ENCODE measurements around the gene DYNLT4. TPM values are rescaled to one million over a fixed set of nuclear protein-coding genes. Genes with fewer than 3 reads are reported as not detected.

Gene DYNLT4, protein sequence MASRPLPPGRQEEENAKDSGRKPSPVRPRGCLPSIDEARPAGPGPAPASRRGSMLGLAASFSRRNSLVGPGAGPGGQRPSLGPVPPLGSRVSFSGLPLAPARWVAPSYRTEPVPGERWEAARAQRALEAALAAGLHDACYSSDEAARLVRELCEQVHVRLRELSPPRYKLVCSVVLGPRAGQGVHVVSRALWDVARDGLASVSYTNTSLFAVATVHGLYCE
- not detected for total RNA-seq

DNA sequence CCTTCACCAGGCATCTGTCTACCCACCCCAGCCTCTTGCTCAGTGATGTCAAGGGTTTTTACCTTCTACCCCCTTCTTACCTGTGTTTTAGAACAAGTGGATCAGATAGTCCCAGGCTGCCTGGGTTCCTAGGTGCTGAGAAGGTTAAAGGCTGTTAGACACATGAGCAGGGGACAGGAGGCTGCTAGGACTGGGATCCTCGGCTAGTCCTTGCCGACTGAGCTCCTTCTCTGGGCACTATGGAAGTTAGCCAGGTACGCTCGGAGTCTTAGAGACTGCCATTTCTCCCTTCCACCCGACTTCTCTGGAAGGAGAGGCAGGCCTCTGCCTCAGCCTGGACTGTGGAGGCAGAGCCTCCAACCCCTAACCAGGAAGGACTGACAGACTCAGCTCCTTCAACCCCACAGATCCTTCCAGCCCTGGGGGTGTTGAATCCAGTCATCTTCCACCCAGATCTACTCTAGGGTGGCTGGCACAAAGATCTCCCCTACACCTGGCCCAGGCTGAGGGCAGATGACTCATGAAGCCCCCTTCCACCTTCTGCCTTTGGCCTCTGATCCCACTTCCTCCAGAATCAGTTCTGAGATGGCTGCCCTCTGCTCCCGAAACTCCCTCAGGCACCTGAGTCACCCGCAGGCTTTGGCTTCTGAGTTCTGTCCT is at the start of gene DYNLT4:
TSS of gene DYNLT4 (minus strand) at position 648 of the 660 bp plus-strand sequence. CDS start 683 bp downstream, outside the sequence.
- Histone ChIP-seq H3K4me1 (ENCODE audit: control insufficient read depth in 3 of 3, insufficient read depth in 3 of 3, low read length in 3 of 3) (peaks cover 67 to 90% (median 88%) of the 10 kb centered on the region in 3 donors), H3K27me3 (ENCODE audit: control insufficient read depth in 3 of 3, insufficient read depth in 3 of 3, low read length in 3 of 3) (no peaks in the 10 kb centered on the region), H3K9ac (ENCODE audit: low read depth in 1 of 3, low read length in 3 of 3) (peak within 1 kb of the TSS; percentile 69 to 87 (median 85)), H3K27ac (ENCODE audit: low read depth, low read length) (peak within 1 kb of the TSS; percentile 98), H3K36me3 (ENCODE audit: control insufficient read depth in 3 of 3, insufficient read depth in 3 of 3, low read length in 3 of 3) (peaks cover 23 to 38% (median 30%) of the 10 kb centered on the region in 3 donors), H3K9me3 (ENCODE audit: control insufficient read depth in 3 of 3, low read length in 3 of 3) (no peaks in the 10 kb centered on the region), H3K4me3 (ENCODE audit: low read length in 3 of 3) (peak within 1 kb of the TSS; percentile 52 to 66 (median 55))

DNA sequence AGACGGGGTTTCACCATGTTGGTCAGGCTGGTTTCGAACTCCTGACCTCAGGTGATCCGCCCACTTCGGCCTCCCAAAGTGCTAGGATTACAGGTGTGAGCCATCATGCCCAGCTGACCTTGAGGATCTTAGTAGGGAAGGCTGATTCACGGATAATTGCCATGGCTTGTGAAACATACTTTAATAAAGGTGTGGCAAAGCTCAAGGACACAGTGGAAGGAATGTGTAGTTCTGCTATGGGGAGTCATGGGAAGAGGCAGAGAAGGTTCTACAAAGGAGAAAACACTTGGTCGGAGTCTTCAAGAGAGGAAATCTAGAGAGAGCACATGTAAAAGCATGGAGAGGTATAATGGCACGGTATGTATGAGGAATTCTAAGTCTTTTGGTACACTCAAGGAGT is 48.6 kb upstream of the DYNLT4 start:
- H3K4me1 ChIP-seq (ENCODE audit: control insufficient read depth in 3 of 3, insufficient read depth in 3 of 3, low read length in 3 of 3), result peaks cover 0 to 5% (median 0%) of the 10 kb centered on the region in 3 donors
- H3K36me3 ChIP-seq (ENCODE audit: control insufficient read depth in 3 of 3, insufficient read depth in 3 of 3, low read length in 3 of 3), result peaks cover 12 to 20% (median 15%) of the 10 kb centered on the region in 3 donors
- H3K27ac ChIP-seq (ENCODE audit: low read depth, low read length), result no peak overlapping the region
- no peaks in the 10 kb centered on the region for H3K9me3 ChIP-seq (ENCODE audit: control insufficient read depth in 3 of 3, low read length in 3 of 3)
- H3K4me3 ChIP-seq (ENCODE audit: low read length in 3 of 3), result no peak overlapping the region
- H3K9ac ChIP-seq (ENCODE audit: low read depth in 1 of 3, low read length in 3 of 3), result no peak overlapping the region
- H3K27me3 ChIP-seq (ENCODE audit: control insufficient read depth in 3 of 3, insufficient read depth in 3 of 3, low read length in 3 of 3), result no peaks in the 10 kb centered on the region

DNA sequence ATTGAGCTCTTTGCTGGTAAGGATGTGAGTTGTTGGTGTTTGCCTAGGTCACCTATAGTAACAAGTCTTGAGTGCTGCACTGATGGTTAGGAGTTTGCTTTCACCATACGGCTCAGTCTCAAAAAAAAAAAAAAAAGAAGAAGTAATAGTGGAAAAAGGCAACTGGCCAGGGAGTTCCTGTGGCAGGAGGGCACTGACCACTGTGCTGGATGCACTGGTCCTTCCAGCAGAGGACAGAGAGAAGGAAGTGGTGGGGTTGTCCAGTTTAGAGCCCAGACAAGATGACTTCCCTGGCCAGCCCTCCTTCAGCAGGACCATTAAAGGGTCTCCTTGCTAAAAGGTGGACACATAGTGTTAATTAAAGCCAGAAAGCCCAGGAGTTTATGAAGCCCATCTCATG is 47.8 kb upstream of the DYNLT4 start:
- Histone ChIP-seq H3K4me3 (ENCODE audit: low read length in 3 of 3) (no peak overlapping the region), H3K27ac (ENCODE audit: low read depth, low read length) (no peak overlapping the region), H3K9me3 (ENCODE audit: control insufficient read depth in 3 of 3, low read length in 3 of 3) (no peaks in the 10 kb centered on the region), H3K27me3 (ENCODE audit: control insufficient read depth in 3 of 3, insufficient read depth in 3 of 3, low read length in 3 of 3) (no peaks in the 10 kb centered on the region), H3K36me3 (ENCODE audit: control insufficient read depth in 3 of 3, insufficient read depth in 3 of 3, low read length in 3 of 3) (peaks cover 18 to 27% (median 19%) of the 10 kb centered on the region in 3 donors), H3K4me1 (ENCODE audit: control insufficient read depth in 3 of 3, insufficient read depth in 3 of 3, low read length in 3 of 3) (no peaks in the 10 kb centered on the region), H3K9ac (ENCODE audit: low read depth in 1 of 3, low read length in 3 of 3) (no peak overlapping the region)

DNA sequence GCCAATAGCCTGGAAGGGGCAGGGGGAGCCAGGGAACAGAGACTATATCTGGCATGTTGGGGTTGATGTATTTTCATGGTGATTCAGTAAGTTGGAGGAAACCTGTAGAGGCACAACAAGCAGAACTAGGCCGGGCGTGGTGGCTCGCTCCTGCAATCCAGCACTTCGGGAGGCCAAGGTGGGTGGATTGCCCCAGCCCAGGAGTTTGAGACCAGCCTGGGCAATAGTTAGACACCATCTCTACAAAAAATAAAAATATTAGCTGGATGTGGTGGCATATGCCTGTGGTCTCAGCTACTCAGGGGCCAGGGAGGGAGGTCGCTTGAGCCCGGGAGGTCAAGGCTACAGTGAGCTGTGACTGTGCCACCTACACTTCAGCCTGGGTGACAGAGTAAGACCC is 46.0 kb upstream of the DYNLT4 start:
- no peak overlapping the region for H3K4me3 ChIP-seq (ENCODE audit: low read length in 3 of 3)
- H3K27me3 ChIP-seq (ENCODE audit: control insufficient read depth in 3 of 3, insufficient read depth in 3 of 3, low read length in 3 of 3), result no peaks in the 10 kb centered on the region
- no peak overlapping the region for H3K27ac ChIP-seq (ENCODE audit: low read depth, low read length)
- peaks cover 18 to 29% (median 20%) of the 10 kb centered on the region in 3 donors for H3K36me3 ChIP-seq (ENCODE audit: control insufficient read depth in 3 of 3, insufficient read depth in 3 of 3, low read length in 3 of 3)
- no peak overlapping the region for H3K9ac ChIP-seq (ENCODE audit: low read depth in 1 of 3, low read length in 3 of 3)
- no peaks in the 10 kb centered on the region for H3K4me1 ChIP-seq (ENCODE audit: control insufficient read depth in 3 of 3, insufficient read depth in 3 of 3, low read length in 3 of 3)
- no peaks in the 10 kb centered on the region for H3K9me3 ChIP-seq (ENCODE audit: control insufficient read depth in 3 of 3, low read length in 3 of 3)

DNA sequence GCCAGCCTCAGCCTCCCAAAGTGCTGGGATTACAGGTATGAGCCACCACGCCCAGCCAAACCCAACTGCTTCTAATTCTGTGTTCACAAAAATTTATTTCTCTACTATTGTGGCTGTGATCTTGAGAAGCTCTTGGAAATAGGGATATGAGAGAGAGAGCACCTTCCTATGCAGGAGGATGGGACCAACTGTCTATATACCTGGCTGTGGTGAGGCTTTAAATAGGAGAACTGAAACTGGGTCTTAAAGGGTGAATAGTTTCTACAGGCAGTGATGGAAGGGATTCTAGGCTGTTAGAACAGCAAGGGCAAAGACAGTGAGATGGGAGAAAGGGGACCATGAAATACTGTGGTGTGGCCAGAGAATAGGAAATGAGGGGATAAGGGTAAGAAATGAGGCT is 44.2 kb upstream of the DYNLT4 start:
- Histone ChIP-seq H3K9ac (ENCODE audit: low read depth in 1 of 3, low read length in 3 of 3) (no peak overlapping the region), H3K4me1 (ENCODE audit: control insufficient read depth in 3 of 3, insufficient read depth in 3 of 3, low read length in 3 of 3) (no peaks in the 10 kb centered on the region), H3K27ac (ENCODE audit: low read depth, low read length) (no peak overlapping the region), H3K4me3 (ENCODE audit: low read length in 3 of 3) (no peak overlapping the region), H3K36me3 (ENCODE audit: control insufficient read depth in 3 of 3, insufficient read depth in 3 of 3, low read length in 3 of 3) (peaks cover 11 to 25% (median 13%) of the 10 kb centered on the region in 3 donors), H3K27me3 (ENCODE audit: control insufficient read depth in 3 of 3, insufficient read depth in 3 of 3, low read length in 3 of 3) (no peaks in the 10 kb centered on the region), H3K9me3 (ENCODE audit: control insufficient read depth in 3 of 3, low read length in 3 of 3) (no peaks in the 10 kb centered on the region)

DNA sequence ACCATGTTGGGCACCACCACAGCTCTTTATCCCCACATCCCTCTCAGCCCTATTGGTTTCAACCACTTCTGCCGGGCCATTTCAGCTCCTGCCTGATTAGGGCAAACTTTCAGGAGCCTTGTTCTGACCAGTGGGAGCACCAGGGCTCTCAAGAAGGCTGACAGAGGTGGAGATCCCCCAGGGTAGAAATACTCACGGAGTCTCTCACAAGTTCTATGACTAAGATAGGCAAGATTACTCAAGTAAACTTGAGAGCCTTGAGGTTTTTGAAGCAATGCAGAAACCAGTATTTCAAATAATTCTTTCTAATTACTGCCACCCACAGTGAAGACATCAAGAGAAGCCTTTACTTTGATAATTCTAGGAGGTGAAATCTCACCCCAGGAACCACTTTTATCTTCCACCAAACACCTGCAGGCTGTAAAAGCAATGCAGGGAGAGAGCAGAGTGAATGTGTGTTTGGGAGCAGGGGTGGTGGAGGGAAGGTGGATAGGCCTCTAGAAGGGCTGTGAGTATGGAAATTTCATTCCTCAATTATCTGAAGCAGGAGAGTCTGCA is 42.5 kb upstream of the DYNLT4 start:
- Histone ChIP-seq H3K36me3 (ENCODE audit: control insufficient read depth in 3 of 3, insufficient read depth in 3 of 3, low read length in 3 of 3) (peaks cover 5 to 17% (median 11%) of the 10 kb centered on the region in 3 donors), H3K4me3 (ENCODE audit: low read length in 3 of 3) (no peak overlapping the region), H3K9ac (ENCODE audit: low read depth in 1 of 3, low read length in 3 of 3) (no peak overlapping the region), H3K9me3 (ENCODE audit: control insufficient read depth in 3 of 3, low read length in 3 of 3) (no peaks in the 10 kb centered on the region), H3K27me3 (ENCODE audit: control insufficient read depth in 3 of 3, insufficient read depth in 3 of 3, low read length in 3 of 3) (no peaks in the 10 kb centered on the region), H3K27ac (ENCODE audit: low read depth, low read length) (no peak overlapping the region), H3K4me1 (ENCODE audit: control insufficient read depth in 3 of 3, insufficient read depth in 3 of 3, low read length in 3 of 3) (no peaks in the 10 kb centered on the region)

DNA sequence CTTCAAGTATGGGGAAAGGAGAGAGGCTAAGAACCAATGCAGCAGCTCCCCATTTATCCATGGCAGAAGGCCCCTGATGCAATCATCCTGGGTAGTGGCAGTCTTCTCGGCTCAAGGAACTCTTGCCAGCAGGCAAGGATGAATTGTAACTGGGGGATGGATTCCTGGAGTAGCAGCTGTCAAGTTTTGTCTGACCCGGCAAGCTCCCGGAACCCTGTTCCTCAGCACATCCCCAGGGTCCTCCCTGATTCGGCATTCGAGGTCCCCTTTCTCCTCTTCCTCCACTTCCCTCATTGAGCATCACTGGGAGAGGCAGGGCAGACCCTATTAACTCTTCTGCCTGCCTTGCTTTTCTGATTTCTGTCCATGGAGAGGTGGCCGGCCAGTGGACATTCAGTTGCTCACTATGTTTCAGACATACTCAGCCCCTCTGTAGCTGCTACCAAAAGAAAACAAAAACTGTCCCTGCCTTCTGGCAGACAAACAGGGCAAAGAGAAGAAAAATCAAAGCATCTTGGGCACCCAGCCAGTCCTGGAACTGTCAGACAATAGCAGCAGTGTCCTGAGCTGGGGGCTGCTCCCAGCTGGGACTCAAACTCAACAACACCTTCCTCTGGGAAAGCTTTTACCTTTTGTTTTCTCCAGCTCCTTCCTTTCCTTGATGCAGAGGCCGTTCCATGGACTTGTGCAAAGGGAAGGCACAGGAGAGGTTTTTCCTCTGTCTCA is 41.5 kb upstream of the DYNLT4 start:
- no peaks in the 10 kb centered on the region for H3K4me1 ChIP-seq (ENCODE audit: control insufficient read depth in 3 of 3, insufficient read depth in 3 of 3, low read length in 3 of 3)
- H3K9ac ChIP-seq (ENCODE audit: low read depth in 1 of 3, low read length in 3 of 3), result no peak overlapping the region
- H3K27me3 ChIP-seq (ENCODE audit: control insufficient read depth in 3 of 3, insufficient read depth in 3 of 3, low read length in 3 of 3), result no peaks in the 10 kb centered on the region
- H3K4me3 ChIP-seq (ENCODE audit: low read length in 3 of 3), result no peak overlapping the region
- H3K36me3 ChIP-seq (ENCODE audit: control insufficient read depth in 3 of 3, insufficient read depth in 3 of 3, low read length in 3 of 3), result peaks cover 5 to 12% (median 9%) of the 10 kb centered on the region in 3 donors
- H3K9me3 ChIP-seq (ENCODE audit: control insufficient read depth in 3 of 3, low read length in 3 of 3), result no peaks in the 10 kb centered on the region
- no peak overlapping the region for H3K27ac ChIP-seq (ENCODE audit: low read depth, low read length)

DNA sequence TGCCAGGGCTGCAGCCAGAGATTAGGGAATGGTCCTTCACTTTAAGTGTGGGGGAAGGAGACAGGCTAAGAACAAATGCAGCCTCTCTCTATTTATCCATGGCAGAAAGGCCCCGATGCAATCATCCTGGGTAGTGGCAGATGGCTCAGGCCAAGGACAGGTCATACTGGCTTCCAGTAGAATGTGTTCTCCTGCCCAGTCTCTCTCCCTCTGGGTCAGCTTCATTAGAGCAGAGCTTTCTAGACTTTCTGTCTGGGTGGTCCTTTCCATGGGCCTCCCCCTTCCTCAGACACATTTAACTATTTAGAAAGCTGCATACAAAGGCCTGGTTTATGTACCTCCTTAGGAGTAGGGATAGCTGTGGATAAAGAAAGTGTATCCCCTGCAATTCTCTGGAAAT is 40.7 kb upstream of the DYNLT4 start:
- peaks cover 0 to under 1% (median 0%) of the 10 kb centered on the region in 3 donors for H3K4me1 ChIP-seq (ENCODE audit: control insufficient read depth in 3 of 3, insufficient read depth in 3 of 3, low read length in 3 of 3)
- no peak overlapping the region for H3K27ac ChIP-seq (ENCODE audit: low read depth, low read length)
- no peak overlapping the region for H3K9ac ChIP-seq (ENCODE audit: low read depth in 1 of 3, low read length in 3 of 3)
- no peaks in the 10 kb centered on the region for H3K9me3 ChIP-seq (ENCODE audit: control insufficient read depth in 3 of 3, low read length in 3 of 3)
- H3K36me3 ChIP-seq (ENCODE audit: control insufficient read depth in 3 of 3, insufficient read depth in 3 of 3, low read length in 3 of 3), result peaks cover 5 to 12% (median 8%) of the 10 kb centered on the region in 3 donors
- no peak overlapping the region for H3K4me3 ChIP-seq (ENCODE audit: low read length in 3 of 3)
- no peaks in the 10 kb centered on the region for H3K27me3 ChIP-seq (ENCODE audit: control insufficient read depth in 3 of 3, insufficient read depth in 3 of 3, low read length in 3 of 3)

DNA sequence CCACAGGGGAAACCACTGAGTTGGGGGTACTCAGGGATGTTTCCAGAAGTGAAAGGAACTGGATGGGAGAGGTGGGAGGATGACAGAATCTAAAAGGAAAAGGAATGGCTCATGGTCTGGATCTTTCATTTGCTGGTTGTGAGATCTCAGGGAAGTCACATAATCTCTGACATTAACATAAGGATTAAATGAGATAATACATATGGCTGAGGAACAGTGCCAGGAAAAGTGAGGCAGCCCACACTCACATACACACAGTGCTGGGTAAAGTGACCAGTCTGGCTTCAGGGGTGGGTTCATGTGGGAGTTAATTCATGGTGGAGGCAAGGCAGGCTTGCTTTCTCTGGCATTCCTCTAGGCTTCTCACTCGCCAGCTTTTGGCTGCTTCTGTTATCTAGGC is 39.8 kb upstream of the DYNLT4 start:
- Histone ChIP-seq H3K4me3 (ENCODE audit: low read length in 3 of 3) (no peak overlapping the region), H3K4me1 (ENCODE audit: control insufficient read depth in 3 of 3, insufficient read depth in 3 of 3, low read length in 3 of 3) (peaks cover 0 to 5% (median 3%) of the 10 kb centered on the region in 3 donors), H3K9me3 (ENCODE audit: control insufficient read depth in 3 of 3, low read length in 3 of 3) (no peaks in the 10 kb centered on the region), H3K27ac (ENCODE audit: low read depth, low read length) (no peak overlapping the region), H3K9ac (ENCODE audit: low read depth in 1 of 3, low read length in 3 of 3) (no peak overlapping the region), H3K27me3 (ENCODE audit: control insufficient read depth in 3 of 3, insufficient read depth in 3 of 3, low read length in 3 of 3) (no peaks in the 10 kb centered on the region), H3K36me3 (ENCODE audit: control insufficient read depth in 3 of 3, insufficient read depth in 3 of 3, low read length in 3 of 3) (peaks cover 5 to 11% (median 8%) of the 10 kb centered on the region in 3 donors)

All from skeletal muscle tissue (tissue), 4 donors.